Colonic mucosa (tissue), 4 donors: ENCODE measurements around the gene PLPP2. TPM values are rescaled to one million over a fixed set of nuclear protein-coding genes. Genes with fewer than 3 reads are reported as not detected.

Source experiments
- DNase-seq: peaks from one replicate; pipeline ENCODE4 v3.0.0-alpha.2; 2020
- H3K27ac ChIP-seq: fragments of 200-600 bp; one replicate; pipeline ENCODE4 v1.8.0; 2021
- H3K27me3 ChIP-seq: fragments of 200-600 bp; one replicate; pipeline ENCODE4 v1.8.0; 2021
- H3K36me3 ChIP-seq: fragments of 200-600 bp; one replicate; pipeline ENCODE4 v1.8.0; 2021
- H3K4me1 ChIP-seq: fragments of 200-600 bp; one replicate; pipeline ENCODE4 v1.8.0; 2021; ENCODE audit warnings: mild to moderate bottlenecking
- H3K4me3 ChIP-seq: fragments of 200-600 bp; one replicate; pipeline ENCODE4 v1.8.0; 2021
- H3K9ac ChIP-seq, 2 donors: one replicate each; pipeline ENCODE4 v1.7.0; 2013; ENCODE audit warnings: control low read depth in 2 of 2, low read depth in 2 of 2, low read length in 2 of 2
- H3K9me3 ChIP-seq: fragments of 200-600 bp; one replicate; pipeline ENCODE4 v1.8.0; 2021
- CTCF ChIP-seq: fragments of 200-600 bp; IDR thresholded peaks from one replicate; pipeline ENCODE4 v1.8.0; 2022; ENCODE audit warnings: antibody characterized with exemption, mild to moderate bottlenecking
- intact Hi-C: fragments of 100-400 bp; cut with DNase I; formaldehyde crosslinking; loops from one replicate; pipeline ENCODE4 v1.14.1; 2022
- total RNA-seq, 2 donors: library from RNA; stranded (reverse); fragmentation: NEBNext Ultra II Directional in 1 of 2; extraction: Animal tissue kit (Norgen Biotek cat#: 25700) in 1 of 2; gene quantifications; one replicate each; pipeline ENCODE4 v1.2.1, GENCODE V29; 2021
- donor health status: healthy.
- donor health status: DM: no; HTN: no; CAD: no.
- donor health status: DM: no; HTN: no; CAD: no.

PLPP2 gene
- total RNA-seq, 2 donors from 2014 or later = 83.4 to 88.6 TPM

- Histone ChIP-seq H3K9me3 (no peaks in the 10 kb centered on the region), H3K4me1 (no peaks in the 10 kb centered on the region), H3K36me3 (no peaks in the 10 kb centered on the region), H3K27me3 (no peaks in the 10 kb centered on the region), H3K27ac (no peak overlapping the region), H3K9ac (no peak overlapping the region), H3K4me3 (no peak overlapping the region)
- no peak for TF ChIP-seq CTCF
- no peak for DNase-seq
- intact Hi-C loops = no loop called here
These were observed 24.6 kb upstream of the PLPP2 start for GRCh38 chr19:315811-316210.

GRCh38 chr19:313988-314815 is 23.0 kb upstream of the PLPP2 start:
- no peaks in the 10 kb centered on the region for H3K4me1 ChIP-seq
- H3K27ac ChIP-seq = no peak overlapping the region
- H3K9ac ChIP-seq = no peak overlapping the region
- no peak for TF ChIP-seq CTCF
- H3K9me3 ChIP-seq = no peaks in the 10 kb centered on the region
- intact Hi-C loops = no loop called here
- H3K4me3 ChIP-seq = no peak overlapping the region
- no peaks in the 10 kb centered on the region for H3K27me3 ChIP-seq
- DNase-seq = no peak
- H3K36me3 ChIP-seq = no peaks in the 10 kb centered on the region

- H3K36me3 ChIP-seq = no peaks in the 10 kb centered on the region
- no peak for DNase-seq
- no peaks in the 10 kb centered on the region for H3K27me3 ChIP-seq
- intact Hi-C loops = no loop called here
- no peak overlapping the region for H3K9ac ChIP-seq
- no peak for TF ChIP-seq CTCF
- H3K9me3 ChIP-seq = no peaks in the 10 kb centered on the region
- no peak overlapping the region for H3K27ac ChIP-seq
- no peak overlapping the region for H3K4me3 ChIP-seq
- no peaks in the 10 kb centered on the region for H3K4me1 ChIP-seq
These were observed 22.2 kb upstream of the PLPP2 start for GRCh38 chr19:313169-313987.

- Histone ChIP-seq H3K9me3 (no peaks in the 10 kb centered on the region), H3K4me3 (no peak overlapping the region), H3K9ac (no peak overlapping the region), H3K36me3 (no peaks in the 10 kb centered on the region), H3K4me1 (no peaks in the 10 kb centered on the region), H3K27me3 (no peaks in the 10 kb centered on the region), H3K27ac (no peak overlapping the region)
- no peak for DNase-seq
- intact Hi-C loops = no loop called here
- TF ChIP-seq CTCF = no peak
These were observed 20.6 kb upstream of the PLPP2 start for GRCh38 chr19:311813-312261.

- no peak for DNase-seq
- Histone ChIP-seq H3K4me1 (no peaks in the 10 kb centered on the region), H3K4me3 (no peak overlapping the region), H3K27ac (no peak overlapping the region), H3K36me3 (no peaks in the 10 kb centered on the region), H3K9me3 (no peaks in the 10 kb centered on the region), H3K9ac (no peak overlapping the region), H3K27me3 (no peaks in the 10 kb centered on the region)
- TF ChIP-seq CTCF = no peak
- intact Hi-C loops = no loop called here
These were observed 19.7 kb upstream of the PLPP2 start for GRCh38 chr19:310781-311496.
